A549 (cell line): ENCODE measurements around the gene PLPPR3. TPM values are rescaled to one million over a fixed set of nuclear protein-coding genes. Genes with fewer than 3 reads are reported as not detected.

Experiments used
- ATAC-seq, 2 experiments: fragments of 200-7000 bp in 1 of 2; fragments of >200 bp in 1 of 2; cut with Nextera tagmentation in 1 of 2; cut with Tn5 transposase in 1 of 2; 3 replicates each; pipeline versions ENCODE4 v1.8.0 to v1.9.1; 2018 to 2020; ENCODE audit warnings: mild to moderate bottlenecking in 1 of 2, moderate library complexity in 1 of 2
- CTCF ChIA-PET: fragments of 300-600 bp; sonication (Branson Sonifier 250); formaldehyde crosslinking; extraction: SDS; loops from one replicate; lab custom pipeline; 2021; ENCODE audit warnings: antibody characterized with exemption, inconsistent platforms; lab: Yijun Ruan, JAX
- POLR2A ChIA-PET: fragments of 350-600 bp; formaldehyde crosslinking; extraction: SDS; loops from one replicate; lab custom pipeline; 2021; ENCODE audit warnings: antibody characterized with exemption, inconsistent platforms; lab: Yijun Ruan, JAX
- DNase-seq, 2 experiments: peaks; one replicate each; pipeline versions ENCODE4 v3.0.0 to v3.0.0-alpha.2; 2011 to 2016; ENCODE audit warnings: low read depth in 1 of 2, low spot score in 1 of 2
- FAIRE-seq: peaks from 2 replicates; lab custom pipeline; 2011; peaks lifted over from hg19 to GRCh38; lab: Jason Lieb, UNC
- H3K27ac ChIP-seq, 2 experiments: fragments of >200 bp; sonication (Bioruptor Twin); formaldehyde crosslinking; 3 replicates each; pipeline ENCODE4 v1.5.1; 2016 to 2017
- H3K4me1 ChIP-seq: fragments of >200 bp; sonication (Bioruptor Twin); formaldehyde crosslinking; 3 replicates; pipeline ENCODE4 v1.6.1; 2016
- H3K4me2 ChIP-seq: fragments of >200 bp; sonication (Bioruptor Twin); formaldehyde crosslinking; 3 replicates; pipeline ENCODE4 v1.6.1; 2016
- H3K4me3 ChIP-seq: fragments of >200 bp; sonication (Bioruptor Twin); formaldehyde crosslinking; 3 replicates; pipeline ENCODE4 v1.5.1; 2016
- H3K9me3 ChIP-seq: fragments of >200 bp; sonication (Bioruptor Twin); formaldehyde crosslinking; 3 replicates; pipeline ENCODE4 v1.6.1; 2016
- CBX8 ChIP-seq: fragments of 200-600 bp; sonication (generic); IDR thresholded peaks from 2 replicates; pipeline ENCODE4 v1.6.1; 2016
- CHD4 ChIP-seq: fragments of 200-600 bp; sonication (generic); IDR thresholded peaks from 2 replicates; pipeline ENCODE4 v1.6.1; 2016; ENCODE audit warnings: antibody characterized with exemption, mild to moderate bottlenecking, borderline replicate concordance
- EHMT2 ChIP-seq: fragments of 200-600 bp; sonication (generic); IDR thresholded peaks from 2 replicates; pipeline ENCODE4 v1.6.1; 2016; ENCODE audit warnings: antibody characterized with exemption, low read depth, mild to moderate bottlenecking, moderate library complexity
- EP300 ChIP-seq, 2 experiments: fragments of >200 bp; sonication (Bioruptor Twin); formaldehyde crosslinking; IDR thresholded peaks; 2 replicates in 1 of 2; 3 replicates in 1 of 2; pipeline ENCODE4 v1.6.1; 2016 to 2017
- FOXS1 ChIP-seq: fragments of 250-450 bp; sonication (Bioruptor Pico); IDR thresholded peaks from 2 replicates; pipeline ENCODE4 v1.5.0; 2020; ENCODE audit warnings: mild to moderate bottlenecking, moderate library complexity
- GATA3 ChIP-seq: IDR thresholded peaks from 2 replicates; pipeline ENCODE4 v1.6.1; 2012; ENCODE audit warnings: borderline replicate concordance
- HEYL ChIP-seq: fragments of 250-450 bp; sonication (Bioruptor Pico); IDR thresholded peaks from 2 replicates; pipeline ENCODE4 v1.8.0; 2021; ENCODE audit warnings: mild to moderate bottlenecking, moderate library complexity
- JUN ChIP-seq, 2 experiments: fragments of >200 bp; sonication (Bioruptor Twin); formaldehyde crosslinking; IDR thresholded peaks; 2 replicates in 1 of 2; 3 replicates in 1 of 2; pipeline ENCODE4 v1.6.1; 2016 to 2017
- JUNB ChIP-seq: fragments of >200 bp; sonication (Bioruptor Twin); formaldehyde crosslinking; IDR thresholded peaks from 2 replicates; pipeline ENCODE4 v1.6.1; 2016
- MAFK ChIP-seq: fragments of 450-650 bp; IDR thresholded peaks from 2 replicates; pipeline ENCODE4 v1.6.1; 2014; ENCODE audit not compliant: partially characterized antibody
- NFE2L2 ChIP-seq: fragments of 150-350 bp; conservative IDR thresholded peaks from 2 replicates; pipeline ENCODE4 v1.6.1; 2014; ENCODE audit warnings: low read length
- NPAS2 ChIP-seq: fragments of 250-450 bp; sonication (Bioruptor Pico); IDR thresholded peaks from 2 replicates; pipeline ENCODE4 v1.8.0; 2022; ENCODE audit warnings: mild to moderate bottlenecking, moderate library complexity, borderline replicate concordance
- PHF8 ChIP-seq: fragments of 200-600 bp; sonication (generic); IDR thresholded peaks from 2 replicates; pipeline ENCODE4 v1.6.1; 2016; ENCODE audit warnings: low read depth, mild to moderate bottlenecking, antibody characterized with exemption, moderate library complexity, borderline replicate concordance
- POLR2A ChIP-seq: IDR thresholded peaks from 2 replicates; pipeline ENCODE4 v1.6.1; 2012; ENCODE audit warnings: mild to moderate bottlenecking, low read length
- RAD21 ChIP-seq, 2 experiments: fragments of >200 bp in 1 of 2; sonication (Bioruptor Twin) in 1 of 2; formaldehyde crosslinking in 1 of 2; IDR thresholded peaks in 1 of 2; conservative IDR thresholded peaks in 1 of 2; 2 replicates in 1 of 2; 3 replicates in 1 of 2; pipeline ENCODE4 v1.6.1; 2012 to 2018; ENCODE audit warnings: inconsistent platforms in 1 of 2
- TFCP2L1 ChIP-seq: fragments of 250-450 bp; sonication (Bioruptor Pico); IDR thresholded peaks from 2 replicates; pipeline ENCODE4 v1.5.0; 2021; ENCODE audit warnings: mild to moderate bottlenecking
- TP53 ChIP-seq: fragments of 250-450 bp; sonication (Bioruptor Pico); IDR thresholded peaks from 2 replicates; pipeline ENCODE4 v1.5.0; 2021; ENCODE audit warnings: mild to moderate bottlenecking, moderate library complexity
- ZC3H11A ChIP-seq: fragments of 450-650 bp; IDR thresholded peaks from 2 replicates; pipeline ENCODE4 v1.6.1; 2014; ENCODE audit warnings: antibody characterized with exemption, mild to moderate bottlenecking
- WGBS: methylation state at CpG from one replicate; pipeline ENCODE4 v1.1.6; 2017; ENCODE audit errors: missing lambda C conversion rate; 5-methylcytosine and 5-hydroxymethylcytosine counted together
- polyA minus RNA-seq: library from RNA; depleted of rRNA, polyadenylated mRNA; stranded (reverse); fragments of >200 nt; gene quantifications from 2 replicates; pipeline ENCODE4 v1.2.3, GENCODE V29; 2011; rRNA and poly(A)+ RNA removed
- polyA plus RNA-seq, 4 experiments: library from polyadenylated mRNA; depleted of rRNA in 3 of 4; stranded (reverse); fragments of >200 nt; fragmentation: RNase III in 1 of 4; extraction: RNeasy Plus Mini Kit Qiagen cat#74134 plus additional on column Dnase treatment in 1 of 4; gene quantifications; 2 replicates in 3 of 4; 3 replicates in 1 of 4; pipeline ENCODE4 v1.2.3, GENCODE V29; 2011 to 2017
- TF ChIP-seq, protein P1 (sequence below): IDR thresholded peaks from 2 replicates; pipeline ENCODE4 v1.6.1; 2012
- TF ChIP-seq, protein P2 (sequence below): fragments of >200 bp; sonication (Bioruptor Twin); formaldehyde crosslinking; IDR thresholded peaks from 3 replicates; pipeline ENCODE4 v1.6.1; 2016
- TF ChIP-seq, protein P3 (sequence below): fragments of 250-450 bp; sonication (Bioruptor Pico); IDR thresholded peaks from 2 replicates; pipeline ENCODE4 v1.5.0; 2020; ENCODE audit warnings: low read depth, mild to moderate bottlenecking, moderate library complexity
- TF ChIP-seq, protein P4 (sequence below): IDR thresholded peaks from 2 replicates; pipeline ENCODE4 v1.6.1; 2012

The PLPPR3 gene, protein sequence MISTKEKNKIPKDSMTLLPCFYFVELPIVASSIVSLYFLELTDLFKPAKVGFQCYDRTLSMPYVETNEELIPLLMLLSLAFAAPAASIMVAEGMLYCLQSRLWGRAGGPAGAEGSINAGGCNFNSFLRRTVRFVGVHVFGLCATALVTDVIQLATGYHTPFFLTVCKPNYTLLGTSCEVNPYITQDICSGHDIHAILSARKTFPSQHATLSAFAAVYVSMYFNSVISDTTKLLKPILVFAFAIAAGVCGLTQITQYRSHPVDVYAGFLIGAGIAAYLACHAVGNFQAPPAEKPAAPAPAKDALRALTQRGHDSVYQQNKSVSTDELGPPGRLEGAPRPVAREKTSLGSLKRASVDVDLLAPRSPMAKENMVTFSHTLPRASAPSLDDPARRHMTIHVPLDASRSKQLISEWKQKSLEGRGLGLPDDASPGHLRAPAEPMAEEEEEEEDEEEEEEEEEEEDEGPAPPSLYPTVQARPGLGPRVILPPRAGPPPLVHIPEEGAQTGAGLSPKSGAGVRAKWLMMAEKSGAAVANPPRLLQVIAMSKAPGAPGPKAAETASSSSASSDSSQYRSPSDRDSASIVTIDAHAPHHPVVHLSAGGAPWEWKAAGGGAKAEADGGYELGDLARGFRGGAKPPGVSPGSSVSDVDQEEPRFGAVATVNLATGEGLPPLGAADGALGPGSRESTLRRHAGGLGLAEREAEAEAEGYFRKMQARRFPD
- polyA plus RNA-seq (2011; rRNA removed) (2.6 and 3.2 TPM in 2 replicates), polyA plus RNA-seq (2017; fragmentation: RNase III; extraction: RNeasy Plus Mini Kit Qiagen cat#74134 plus additional on column Dnase treatment) (3.5 to 4.2 TPM (median 3.7 TPM) in 3 replicates), polyA minus RNA-seq (4.2 and 6.4 TPM in 2 replicates)
- polyA plus RNA-seq (2012; cell fraction: cytosol; rRNA removed), result 4.1 and 7.6 TPM in 2 replicates
- 9.8 and 12.3 TPM in 2 replicates for polyA plus RNA-seq (2012; cell fraction: nucleus; rRNA removed)

DNA sequence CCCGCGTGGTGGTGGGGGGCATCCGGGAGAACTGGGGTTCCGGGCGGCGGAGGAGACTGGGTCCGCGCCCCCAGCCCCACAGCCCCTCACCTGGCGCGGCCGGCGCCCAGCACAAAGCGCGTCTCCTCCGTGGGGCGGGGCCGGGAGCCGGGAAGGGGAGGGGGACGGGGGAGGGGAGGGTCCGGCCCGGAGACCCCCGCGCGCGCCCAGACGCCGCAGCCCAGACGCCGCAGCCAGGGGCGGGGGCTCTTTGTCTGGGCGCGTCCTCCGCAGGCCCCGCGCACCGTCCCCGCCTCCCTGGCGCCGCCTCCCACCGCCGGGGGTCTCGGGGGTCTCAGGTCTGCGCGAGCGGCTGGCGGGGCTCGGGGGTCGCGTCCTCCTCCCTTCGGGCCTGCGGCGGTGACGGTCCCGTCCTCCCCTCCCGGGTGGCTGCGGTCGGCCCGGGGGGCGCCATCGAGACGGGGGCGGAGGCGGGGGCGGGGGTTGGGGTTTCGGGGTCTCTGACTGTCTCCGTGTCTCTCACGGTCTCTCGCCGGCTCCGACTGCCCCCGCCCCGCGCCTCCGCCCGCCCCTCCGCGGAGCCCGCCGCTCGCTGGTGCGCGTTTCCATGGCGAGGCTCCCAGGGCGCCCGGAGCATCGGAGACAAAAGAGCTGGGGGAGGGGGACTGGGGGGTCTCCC is at the start of gene PLPPR3:
Gene PLPPR3 (minus strand): TSS at position 131 of the 679 bp plus-strand sequence. CDS start 396 bp downstream, outside the sequence.
- ChIA-PET CTCF (no interaction called here), POLR2A (no interaction called here)
- WGBS, result no CpG with 5 or more reads among the region's 86 CpGs
- Histone ChIP-seq H3K27ac (peak within 1 kb of the TSS; percentile 78 to 88), H3K9me3 (no peaks in the 10 kb centered on the region), H3K4me1 (peaks cover 7% of the 10 kb centered on the region; the same call in 2 of the 3 replicates), H3K4me3 (peak within 1 kb of the TSS; percentile 73), H3K4me2 (peak within 1 kb of the TSS; percentile 94)
- no peak for FAIRE-seq
- no peak for DNase-seq
- TF ChIP-seq JUNB, result no peak
- no peak for TF ChIP-seq NPAS2 (CRISPR knock-in tag)
- TF ChIP-seq HEYL (CRISPR knock-in tag), result no peak
- ATAC-seq, result peak in 1 of 2 experiments; percentile 36; a peak in 3 of 6 replicates

DNA sequence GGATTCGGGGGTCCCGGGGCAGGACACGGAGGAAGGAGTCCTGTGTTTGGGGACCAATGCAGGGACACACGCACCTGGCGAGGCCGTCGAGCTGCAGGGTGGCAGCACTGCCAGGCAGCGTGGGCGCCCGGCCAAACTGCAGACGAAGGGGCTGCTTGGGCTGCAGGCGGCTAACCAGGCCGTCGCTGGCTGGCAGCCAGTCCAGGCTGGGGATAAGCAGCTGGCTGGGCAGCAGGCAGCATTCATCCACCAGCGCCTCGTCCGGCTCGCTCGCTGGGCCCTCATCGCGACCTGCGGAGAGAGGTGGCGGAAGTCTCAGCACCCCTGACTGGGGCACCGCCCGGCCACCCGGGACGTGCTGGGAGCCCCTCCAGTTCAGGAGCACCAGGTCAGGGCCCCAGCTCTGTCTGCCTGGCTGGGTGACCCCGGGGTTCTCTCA is 49.2 kb upstream of the PLPPR3 start:
- FAIRE-seq (no peak), ATAC-seq (no peak), DNase-seq (peak in 1 of 2 experiments; percentile 60)
- POLR2A ChIA-PET, result no interaction called here
- Histone ChIP-seq H3K9me3 (no peaks in the 10 kb centered on the region), H3K4me1 (peaks cover 48% of the 10 kb centered on the region), H3K27ac (peak overlapping the region; percentile 81 to 95), H3K4me2 (peak overlapping the region; percentile 71), H3K4me3 (no peak overlapping the region)
- WGBS, result 59% methylated on average over 10 of the region's 28 CpGs
- CTCF ChIA-PET, result no interaction called here
- TF ChIP-seq POLR2A (no peak), JUN (IDR thresholded peaks at IDR 0.05) (peak in 1 of 2 experiments; percentile 24; a peak in 1 of 5 replicates)
- TF ChIP-seq, protein P1, sequence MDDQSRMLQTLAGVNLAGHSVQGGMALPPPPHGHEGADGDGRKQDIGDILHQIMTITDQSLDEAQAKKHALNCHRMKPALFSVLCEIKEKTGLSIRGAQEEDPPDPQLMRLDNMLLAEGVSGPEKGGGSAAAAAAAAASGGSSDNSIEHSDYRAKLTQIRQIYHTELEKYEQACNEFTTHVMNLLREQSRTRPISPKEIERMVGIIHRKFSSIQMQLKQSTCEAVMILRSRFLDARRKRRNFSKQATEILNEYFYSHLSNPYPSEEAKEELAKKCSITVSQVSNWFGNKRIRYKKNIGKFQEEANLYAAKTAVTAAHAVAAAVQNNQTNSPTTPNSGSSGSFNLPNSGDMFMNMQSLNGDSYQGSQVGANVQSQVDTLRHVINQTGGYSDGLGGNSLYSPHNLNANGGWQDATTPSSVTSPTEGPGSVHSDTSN, result no peak
- TF ChIP-seq, protein P2, sequence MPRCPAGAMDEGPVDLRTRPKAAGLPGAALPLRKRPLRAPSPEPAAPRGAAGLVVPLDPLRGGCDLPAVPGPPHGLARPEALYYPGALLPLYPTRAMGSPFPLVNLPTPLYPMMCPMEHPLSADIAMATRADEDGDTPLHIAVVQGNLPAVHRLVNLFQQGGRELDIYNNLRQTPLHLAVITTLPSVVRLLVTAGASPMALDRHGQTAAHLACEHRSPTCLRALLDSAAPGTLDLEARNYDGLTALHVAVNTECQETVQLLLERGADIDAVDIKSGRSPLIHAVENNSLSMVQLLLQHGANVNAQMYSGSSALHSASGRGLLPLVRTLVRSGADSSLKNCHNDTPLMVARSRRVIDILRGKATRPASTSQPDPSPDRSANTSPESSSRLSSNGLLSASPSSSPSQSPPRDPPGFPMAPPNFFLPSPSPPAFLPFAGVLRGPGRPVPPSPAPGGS, result no peak
- TF ChIP-seq, protein P3, sequence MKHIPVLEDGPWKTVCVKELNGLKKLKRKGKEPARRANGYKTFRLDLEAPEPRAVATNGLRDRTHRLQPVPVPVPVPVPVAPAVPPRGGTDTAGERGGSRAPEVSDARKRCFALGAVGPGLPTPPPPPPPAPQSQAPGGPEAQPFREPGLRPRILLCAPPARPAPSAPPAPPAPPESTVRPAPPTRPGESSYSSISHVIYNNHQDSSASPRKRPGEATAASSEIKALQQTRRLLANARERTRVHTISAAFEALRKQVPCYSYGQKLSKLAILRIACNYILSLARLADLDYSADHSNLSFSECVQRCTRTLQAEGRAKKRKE (CRISPR knock-in tag), result no peak
- TF ChIP-seq, protein P4, sequence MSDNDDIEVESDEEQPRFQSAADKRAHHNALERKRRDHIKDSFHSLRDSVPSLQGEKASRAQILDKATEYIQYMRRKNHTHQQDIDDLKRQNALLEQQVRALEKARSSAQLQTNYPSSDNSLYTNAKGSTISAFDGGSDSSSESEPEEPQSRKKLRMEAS, result 0 out of 2 replicates have a peak, but pooled peaks have one; percentile 30

DNA sequence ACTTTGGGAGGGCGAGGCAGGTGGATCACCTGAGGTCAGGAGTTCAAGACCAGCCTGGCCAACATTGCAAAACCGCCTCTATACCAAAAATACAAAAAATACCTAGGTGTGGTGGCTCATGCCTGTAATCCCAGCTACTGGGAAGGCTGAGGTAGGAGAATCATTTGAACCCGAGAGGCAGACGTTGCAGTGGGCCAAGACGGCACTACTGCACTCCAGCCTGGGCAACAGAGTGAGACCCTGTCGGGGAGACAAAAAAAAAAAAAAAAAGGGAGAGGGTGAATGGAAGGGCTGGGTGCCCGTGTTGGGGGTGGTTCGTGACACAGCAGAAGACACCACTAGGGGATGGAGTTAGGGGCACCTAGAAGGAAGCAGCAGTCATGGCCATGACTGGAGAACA is 48.6 kb upstream of the PLPPR3 start:
- 92% methylated on average over 8 of the region's 8 CpGs for WGBS
- POLR2A ChIA-PET, result no interaction called here
- H3K4me3 ChIP-seq, result no peak overlapping the region
- CTCF ChIA-PET, result interaction anchor here (0.7 kb wide), 1 partner anchor 32 kb away, joined by 3 read pairs; no protein-coding TSS in a partner anchor
- TF ChIP-seq MAFK (no peak), TFCP2L1 (no peak), CBX8 (no peak), ZC3H11A (no peak), FOXS1 (CRISPR knock-in tag) (no peak), CHD4 (no peak), EHMT2 (no peak), PHF8 (no peak), RAD21 (conservative IDR thresholded peaks at IDR 0.05 in 1 of 2, IDR thresholded peaks at IDR 0.05 in 1 of 2) (no peak), GATA3 (no peak), EP300 (IDR thresholded peaks at IDR 0.05) (no peak), TP53 (CRISPR knock-in tag) (no peak), HEYL (CRISPR knock-in tag) (no peak), NFE2L2 (no peak)
- TF ChIP-seq, protein P1, result no peak
- TF ChIP-seq, all 56 proteins: peak for 0
- peaks cover 48% of the 10 kb centered on the region for H3K4me1 ChIP-seq
- ATAC-seq (no peak), DNase-seq (no peak), FAIRE-seq (no peak)
- peak overlapping the region; percentile 81 to 95 for H3K27ac ChIP-seq
- peak overlapping the region; percentile 71 for H3K4me2 ChIP-seq
- no peaks in the 10 kb centered on the region for H3K9me3 ChIP-seq
